H1 (cell line): ENCODE measurements around the gene PRDM15. TPM values are rescaled to one million over a fixed set of nuclear protein-coding genes. Genes with fewer than 3 reads are reported as not detected.

ENCODE experiments used
- ATF3 ChIP-seq: IDR thresholded peaks from 2 replicates; pipeline ENCODE4 v1.6.1; 2011; ENCODE audit warnings: low read depth, mild to moderate bottlenecking, low read length; ENCODE audit not compliant: insufficient read depth
- CBX8 ChIP-seq: fragments of 300-800, 300-1000 bp; sonication (generic); IDR thresholded peaks from 2 replicates; pipeline ENCODE4 v1.7.1; 2016; ENCODE audit warnings: low read depth, low read length, borderline replicate concordance
- RAD21 ChIP-seq, 2 experiments: IDR thresholded peaks in 1 of 2; conservative IDR thresholded peaks in 1 of 2; 2 replicates each; pipeline ENCODE4 v1.6.1; 2011; ENCODE audit warnings: low read depth in 2 of 2, low read length in 2 of 2, improper control_type of control experiment in 1 of 2, inconsistent platforms in 1 of 2, mild to moderate bottlenecking in 1 of 2, moderate library complexity in 1 of 2
- RBBP5 ChIP-seq: IDR thresholded peaks from 2 replicates; pipeline ENCODE4 v1.7.1; 2012; ENCODE audit warnings: low read depth, mild to moderate bottlenecking, inconsistent platforms, low read length, moderate library complexity, borderline replicate concordance
- SP4 ChIP-seq: IDR thresholded peaks from 2 replicates; pipeline ENCODE4 v1.6.1; 2012; ENCODE audit warnings: low read length, inconsistent platforms
- YY1 ChIP-seq: IDR thresholded peaks from 2 replicates; pipeline ENCODE4 v1.6.1; 2011; ENCODE audit warnings: low read depth, mild to moderate bottlenecking, low read length
- polyA plus RNA-seq, 7 experiments: library from polyadenylated mRNA; depleted of rRNA in 3 of 7; stranded (reverse) in 5 of 7; unstranded in 2 of 7; fragments of >200 nt in 5 of 7; fragments of 200-250 nt in 2 of 7; gene quantifications; 1 replicate in 5 of 7; 2 replicates in 1 of 7; 4 replicates in 1 of 7; pipeline versions ENCODE4 v1.2.1 to v1.2.3, GENCODE V29; 2011 to 2013; ENCODE audit warnings: missing spikeins in 2 of 7, mixed read lengths in 2 of 7
- total RNA-seq: library from RNA; stranded (reverse); fragmentation: NEBNext Ultra II Directional; extraction: Animal tissue kit (Norgen Biotek cat#: 25700); gene quantifications from 2 replicates; pipeline ENCODE4 v1.2.1, GENCODE V29; 2021

PRDM15 gene
- total and polyA plus RNA-seq, 2 of the 8 experiments (the other 6 are each of a cell fraction or from before 2014, with no cell fraction given): 9.7 to 10.5 TPM

GRCh38 chr21:41830145-41830707 is 48.9 kb downstream of the PRDM15 start (continued):
- TF ChIP-seq RAD21 (IDR thresholded peaks at IDR 0.05 in 1 of 2, conservative IDR thresholded peaks at IDR 0.05 in 1 of 2; ENCODE audit: low read depth in 2 of 2, low read length in 2 of 2) (no peak), ATF3 (no peak), CBX8 (no peak), RBBP5 (no peak), SP4 (no peak), YY1 (no peak)
